T-helper 9 cell (primary cell): Measurements from ENCODE around the gene UGT2B11.
"Not testable (repeated sequence)": the region's sequence is repeated elsewhere in the genome, so short reads cannot be mapped to it uniquely, and the experiment has no call there.

Experiments used
- DNase-seq: peaks from one replicate; pipeline ENCODE4 v3.0.0-alpha.2; 2020
- total RNA-seq, 2 donors: gene quantifications; one replicate each; lab custom pipeline; 2026; lab: John Stamatoyannopoulos, UW

The UGT2B11 gene
- 0 reads per million in 2 donors for total RNA-seq

GRCh38 chr4:69214716-69215115, at the start of gene UGT2B11:
Gene UGT2B11, minus strand, starts transcription at chr4:69214748. Its CDS starts 26 bp downstream, at chr4:69214722.
- DNase-seq: no peak

- not testable (repeated sequence) for DNase-seq
Observed at GRCh38 chr4:69253147-69253772, 38.7 kb upstream of the UGT2B11 start.

- DNase-seq: not testable (repeated sequence)
Observed at GRCh38 chr4:69250884-69251283, 36.3 kb upstream of the UGT2B11 start.

- not testable (repeated sequence) for DNase-seq
Observed at GRCh38 chr4:69242562-69243240, 28.2 kb upstream of the UGT2B11 start.

GRCh38 chr4:69241746-69242145, 27.2 kb upstream of the UGT2B11 start:
- DNase-seq: not testable (repeated sequence)

GRCh38 chr4:69240787-69241186, 26.2 kb upstream of the UGT2B11 start:
- DNase-seq: not testable (repeated sequence)

- no peak for DNase-seq
Observed at GRCh38 chr4:69239557-69240168, 25.1 kb upstream of the UGT2B11 start.

- no peak for DNase-seq
Observed at GRCh38 chr4:69239092-69239491, 24.5 kb upstream of the UGT2B11 start.

- no peak for DNase-seq
Observed at GRCh38 chr4:69224891-69225290, 10.3 kb upstream of the UGT2B11 start.

GRCh38 chr4:69223277-69223676, 8.7 kb upstream of the UGT2B11 start:
- DNase-seq: not testable (repeated sequence)

GRCh38 chr4:69218491-69218890, 3.9 kb upstream of the UGT2B11 start:
- DNase-seq: not testable (repeated sequence)

GRCh38 chr4:69210911-69211310, 3.6 kb downstream of the UGT2B11 start:
- no peak for DNase-seq

GRCh38 chr4:69198506-69198905, 16.0 kb downstream of the UGT2B11 start:
- DNase-seq: not testable (repeated sequence)

- DNase-seq: no peak
Observed at GRCh38 chr4:69196209-69196965, 18.2 kb downstream of the UGT2B11 start.

- no peak for DNase-seq
Observed at GRCh38 chr4:69194166-69194565, 20.4 kb downstream of the UGT2B11 start.

- not testable (repeated sequence) for DNase-seq
Observed at GRCh38 chr4:69191905-69192304, 22.6 kb downstream of the UGT2B11 start.

GRCh38 chr4:69190621-69191020, 23.9 kb downstream of the UGT2B11 start:
- DNase-seq: not testable (repeated sequence)

- DNase-seq: not testable (repeated sequence)
Observed at GRCh38 chr4:69181519-69182169, 32.9 kb downstream of the UGT2B11 start.

- not testable (repeated sequence) for DNase-seq
Observed at GRCh38 chr4:69179817-69180216, 34.7 kb downstream of the UGT2B11 start.

GRCh38 chr4:69178751-69179205, 35.8 kb downstream of the UGT2B11 start:
- not testable (repeated sequence) for DNase-seq

- DNase-seq: not testable (repeated sequence)
Observed at GRCh38 chr4:69170233-69171134, 44.1 kb downstream of the UGT2B11 start.
